GM21381 (cell line): ENCODE data around the gene CD82.
"Not testable (repeated sequence)": the region's sequence is repeated elsewhere in the genome, so short reads cannot be mapped to it uniquely, and the experiment has no call there.

Source experiments
- ATAC-seq: cut with Tn5 transposase; IDR thresholded peaks from one replicate; pipeline ENCODE4 v1.9.1; 2021; ENCODE audit warnings: mild to moderate bottlenecking, moderate library complexity; ENCODE audit not compliant: unreplicated experiment

The CD82 gene

GRCh38 chr11:44628730-44629700 is 63.6 kb downstream of the CD82 start:
- ATAC-seq, result no peak

DNA sequence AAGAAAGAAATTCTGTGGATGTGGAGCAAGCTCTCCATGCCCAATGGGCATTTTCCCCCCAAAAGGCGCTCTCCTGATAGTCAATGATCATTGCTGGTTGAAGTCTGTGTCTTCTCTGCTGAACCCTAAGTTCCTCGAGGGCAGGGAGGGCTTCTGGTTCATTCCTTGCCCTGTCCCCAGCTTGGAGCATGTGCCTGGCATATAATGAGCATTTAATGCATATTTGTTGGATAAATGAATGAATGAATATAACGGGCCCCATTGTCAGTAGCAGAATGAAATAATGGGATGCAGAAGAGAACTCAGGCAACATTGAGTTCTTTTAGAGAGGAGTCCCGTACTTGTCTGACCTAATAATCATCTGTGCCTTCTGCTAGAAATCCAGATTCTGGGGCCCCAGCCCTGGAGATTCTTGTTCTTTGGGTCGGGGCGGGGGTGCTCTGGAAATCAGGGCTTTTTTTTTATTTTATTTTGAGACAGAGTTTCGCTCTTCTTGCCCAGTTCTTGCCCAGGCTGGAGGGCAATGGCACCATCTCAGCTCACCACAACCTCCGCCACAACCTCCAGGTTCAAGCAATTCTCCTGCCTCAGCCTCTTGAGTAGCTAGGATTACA is 64.4 kb downstream of the CD82 start:
- ATAC-seq, result no peak

- ATAC-seq, result no peak
These were observed 65.2 kb downstream of the CD82 start for GRCh38 chr11:44630511-44631210.

- no peak for ATAC-seq
These were observed 66.4 kb downstream of the CD82 start for GRCh38 chr11:44631831-44632230.

GRCh38 chr11:44632466-44633123 is 67.1 kb downstream of the CD82 start:
- ATAC-seq, result no peak

DNA sequence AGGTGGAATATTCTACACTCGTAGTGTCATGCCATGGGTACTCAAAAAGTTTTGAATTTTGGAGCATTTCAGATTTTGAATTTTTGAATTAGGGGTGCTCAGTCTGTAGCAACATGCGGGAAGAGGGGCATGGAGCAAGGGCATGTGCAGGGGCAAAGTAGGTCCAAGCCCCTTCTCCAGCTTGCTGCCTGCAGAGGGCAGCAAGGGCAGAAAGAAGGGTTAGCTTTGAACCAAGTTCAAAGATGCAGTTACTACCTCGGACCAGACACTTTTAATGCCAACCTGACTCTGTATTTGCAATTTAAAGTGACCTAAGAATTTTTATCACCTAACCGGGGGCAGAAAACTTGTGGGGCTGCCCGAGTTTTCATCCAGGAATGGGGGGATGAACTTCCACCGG is 68.2 kb downstream of the CD82 start:
- no peak for ATAC-seq

DNA sequence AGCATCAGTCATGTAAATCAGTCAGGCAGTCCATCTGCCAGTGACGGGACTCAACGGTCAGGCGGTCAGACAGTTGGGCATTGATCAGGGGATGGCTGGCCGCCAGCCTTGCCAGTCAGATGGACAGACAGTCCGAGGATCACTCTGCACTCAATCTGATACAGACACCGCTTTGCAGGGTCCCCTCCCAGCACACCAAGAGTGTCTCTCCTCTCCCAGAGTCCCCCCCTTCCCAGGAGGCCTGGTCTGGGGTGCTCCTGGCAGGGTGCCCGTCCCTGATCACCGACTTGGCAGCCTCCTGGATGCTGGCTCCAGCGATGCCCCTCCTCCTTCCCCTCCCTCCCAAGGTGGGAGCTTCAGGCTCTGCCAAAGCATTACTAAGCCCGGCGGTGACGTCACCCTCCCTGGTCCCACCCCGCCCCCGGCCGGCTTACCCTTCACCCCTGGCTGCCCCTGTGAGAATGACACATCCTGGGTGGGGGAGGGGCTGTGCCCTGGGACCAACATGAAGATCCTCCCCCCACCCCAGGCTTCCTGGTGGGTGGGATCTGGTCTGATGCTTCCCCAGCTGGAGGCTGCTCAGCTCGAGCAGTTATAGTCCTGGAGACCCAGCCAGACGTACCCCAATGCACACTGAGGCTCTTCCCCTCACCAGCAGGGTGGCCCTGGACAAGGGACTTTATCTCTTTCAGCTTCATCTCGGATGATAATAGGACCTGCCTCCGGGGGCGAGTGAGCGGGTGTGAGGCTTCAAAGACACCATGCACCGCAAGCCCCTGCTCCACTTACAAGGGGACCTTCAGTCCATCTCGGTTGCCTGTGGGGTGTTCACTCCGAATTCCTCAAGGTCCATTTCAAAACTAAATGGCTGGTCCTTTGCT is 69.2 kb downstream of the CD82 start:
- ATAC-seq, result no peak

- no peak for ATAC-seq
These were observed 72.0 kb downstream of the CD82 start for GRCh38 chr11:44637487-44637886.

GRCh38 chr11:44638032-44638431 is 72.6 kb downstream of the CD82 start:
- no peak for ATAC-seq

DNA sequence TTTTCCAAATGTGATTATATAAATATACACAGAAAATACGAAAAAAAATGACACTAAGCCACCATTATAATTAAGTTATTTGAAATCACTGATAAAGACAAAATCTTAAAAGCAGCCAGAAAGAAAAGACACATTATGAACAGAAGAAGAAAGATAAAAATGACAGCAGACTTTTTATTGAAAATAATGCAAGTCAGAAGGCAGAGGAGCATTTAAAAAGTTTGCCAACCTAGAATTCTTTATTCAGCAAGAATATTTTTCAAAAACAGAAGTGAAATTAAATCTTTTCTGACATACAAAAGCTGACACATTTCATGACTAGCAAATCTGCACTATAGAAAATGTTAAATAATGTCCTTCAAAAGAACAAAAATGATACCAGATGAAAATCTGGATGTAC is 77.8 kb downstream of the CD82 start:
- no peak for ATAC-seq

DNA sequence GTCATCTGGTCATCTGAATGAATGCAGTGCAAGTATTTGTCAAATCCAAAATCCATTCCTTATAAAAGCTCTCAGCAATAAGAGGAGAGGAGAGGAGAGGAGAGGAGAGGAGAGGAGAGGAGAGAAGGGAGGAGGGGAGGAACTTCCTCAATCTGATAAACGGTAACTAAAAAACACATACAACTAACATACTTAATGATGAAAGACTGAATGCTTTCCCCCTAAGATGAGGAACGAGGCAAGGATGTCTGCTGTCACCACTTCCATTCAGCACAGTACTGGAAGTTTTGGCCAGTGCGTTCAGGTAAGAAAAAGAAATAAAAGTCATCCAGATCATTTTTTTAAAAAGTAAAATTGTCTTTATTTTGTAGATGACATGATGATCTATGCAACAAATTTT is 80.4 kb downstream of the CD82 start:
- ATAC-seq, result no peak

DNA sequence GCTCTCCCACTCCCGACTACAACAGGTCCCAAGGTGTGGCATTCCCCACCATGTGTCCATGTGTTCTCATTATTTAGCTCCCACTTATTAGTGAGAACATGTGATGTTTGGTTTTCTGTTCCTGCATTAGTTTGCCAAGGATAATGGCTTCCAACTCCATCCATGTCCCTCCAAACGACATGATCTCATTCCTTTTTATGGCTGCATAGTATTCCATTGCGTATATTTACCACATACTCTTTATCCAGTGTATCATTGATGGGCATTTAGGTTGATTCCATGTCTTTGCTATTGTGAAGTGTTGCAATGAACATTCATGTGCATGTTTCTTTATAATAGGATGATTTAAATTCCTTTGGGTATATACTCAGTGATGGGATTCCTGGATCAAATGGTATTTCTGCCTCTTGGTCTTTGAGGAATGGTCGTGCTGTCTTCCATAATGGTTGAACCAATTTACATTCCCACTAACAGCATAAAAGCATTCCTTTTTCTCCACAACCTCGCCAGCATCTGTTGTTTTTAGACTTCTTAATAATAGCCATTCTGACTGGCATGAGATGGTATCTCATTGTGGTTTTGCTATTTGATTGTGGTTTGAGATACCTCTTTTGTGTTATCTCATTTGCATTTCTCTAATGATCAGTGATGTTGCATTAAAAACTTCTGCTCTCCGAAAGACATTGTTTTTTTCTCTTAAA is 81.9 kb downstream of the CD82 start:
- ATAC-seq, result not testable (repeated sequence)

- no peak for ATAC-seq
These were observed 82.6 kb downstream of the CD82 start for GRCh38 chr11:44648109-44648508.

DNA sequence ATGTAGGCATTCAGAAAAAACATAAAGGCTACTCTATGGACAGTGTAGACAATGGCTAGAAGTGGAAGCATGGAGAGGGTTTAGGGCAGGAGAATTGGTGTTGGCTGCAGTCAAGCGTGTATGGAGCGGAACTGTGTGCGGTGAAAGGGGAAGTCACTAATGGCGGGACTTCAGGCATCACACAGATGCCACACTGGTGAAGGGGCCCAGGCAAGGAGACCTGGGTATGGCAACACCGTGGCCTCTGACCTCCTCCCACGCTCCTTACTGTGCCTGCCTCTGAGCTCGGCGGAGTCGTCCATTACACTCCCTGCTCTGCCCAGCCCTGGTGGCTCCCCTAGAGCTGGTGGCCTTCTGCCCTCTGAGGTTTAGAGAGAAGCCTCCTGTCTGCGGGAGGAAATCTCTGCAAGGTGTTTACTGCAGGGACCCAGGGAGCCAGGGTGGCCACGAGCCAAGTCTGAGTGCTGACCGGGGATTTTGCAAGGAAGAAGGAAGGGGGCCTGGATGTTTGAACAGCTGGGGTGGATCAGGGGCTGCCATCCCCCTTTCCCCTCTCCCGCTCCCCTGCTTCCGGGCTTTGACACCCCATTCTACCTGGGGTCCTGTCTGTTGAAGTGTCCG is 86.2 kb downstream of the CD82 start:
- ATAC-seq, result no peak

- no peak for ATAC-seq
These were observed 87.6 kb downstream of the CD82 start for GRCh38 chr11:44652901-44653644.

GRCh38 chr11:44654057-44654456 is 88.6 kb downstream of the CD82 start:
- no peak for ATAC-seq

DNA sequence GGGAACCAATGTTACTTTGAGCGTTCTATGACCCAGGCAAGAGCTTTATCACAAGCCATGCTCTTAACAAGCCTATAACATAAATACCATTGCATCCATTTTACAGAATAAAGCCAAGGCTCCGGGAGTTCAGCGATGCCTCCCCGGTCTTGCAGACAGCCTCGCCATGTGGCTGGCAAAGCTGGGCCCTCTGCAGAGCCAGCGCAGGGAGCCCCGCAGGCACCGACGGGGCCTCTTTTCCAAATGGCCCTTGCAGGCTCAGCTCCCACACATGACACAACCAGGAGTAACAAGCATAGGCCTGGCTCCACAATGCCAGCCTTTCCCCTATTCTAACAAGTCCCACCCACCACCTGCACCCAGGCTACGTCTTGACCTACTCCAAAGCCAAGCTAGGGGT is 89.1 kb downstream of the CD82 start:
- no peak for ATAC-seq

DNA sequence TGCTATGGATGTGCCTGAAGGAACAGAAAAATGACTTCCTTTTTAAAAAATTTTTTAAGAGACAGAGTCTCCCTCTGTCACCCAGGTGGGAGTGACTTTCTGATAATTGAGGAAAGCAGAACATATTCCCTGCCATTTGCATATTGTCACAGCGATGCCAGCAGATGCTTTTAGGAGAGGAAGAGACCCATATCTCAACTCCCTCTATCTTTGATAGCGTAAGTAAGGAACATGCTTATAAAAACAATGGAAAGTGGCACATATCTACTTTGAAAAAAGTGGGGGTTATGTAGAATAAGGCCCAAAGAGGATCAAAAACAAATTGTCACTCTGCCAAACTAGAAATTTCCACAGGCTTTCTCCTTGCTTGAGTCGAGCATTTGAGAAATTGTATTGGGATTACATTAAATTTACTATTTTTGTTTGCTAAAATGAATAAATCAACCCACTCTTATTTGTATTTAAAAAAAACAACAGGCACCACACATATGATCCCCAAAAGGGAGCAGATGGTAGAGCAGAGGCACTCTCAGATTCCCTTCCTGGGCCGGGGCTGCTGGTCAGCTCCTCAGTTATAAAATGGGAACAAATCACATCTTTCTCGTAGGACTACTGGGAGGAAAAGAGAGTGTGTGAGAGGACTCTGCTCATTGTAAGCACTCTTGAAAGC is 92.5 kb downstream of the CD82 start:
- ATAC-seq, result no peak
